Measurements from ENCODE around the gene CEP152.
A peak's percentile ranks its signal among the peaks of the same experiment; 100 is the strongest.

The CEP152 gene

GRCh38 chr15:48823706-48824105, 12.8 kb upstream of the CEP152 start:
- TF ChIP-seq, protein P1, sequence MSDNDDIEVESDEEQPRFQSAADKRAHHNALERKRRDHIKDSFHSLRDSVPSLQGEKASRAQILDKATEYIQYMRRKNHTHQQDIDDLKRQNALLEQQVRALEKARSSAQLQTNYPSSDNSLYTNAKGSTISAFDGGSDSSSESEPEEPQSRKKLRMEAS (IDR thresholded peaks at IDR 0.05; ENCODE audit: low read depth, low read length): no peak
- TF ChIP-seq POLR2A (IDR thresholded peaks at IDR 0.05; ENCODE audit: extremely low read depth, insufficient read length): no peak
- TF ChIP-seq, protein P2, sequence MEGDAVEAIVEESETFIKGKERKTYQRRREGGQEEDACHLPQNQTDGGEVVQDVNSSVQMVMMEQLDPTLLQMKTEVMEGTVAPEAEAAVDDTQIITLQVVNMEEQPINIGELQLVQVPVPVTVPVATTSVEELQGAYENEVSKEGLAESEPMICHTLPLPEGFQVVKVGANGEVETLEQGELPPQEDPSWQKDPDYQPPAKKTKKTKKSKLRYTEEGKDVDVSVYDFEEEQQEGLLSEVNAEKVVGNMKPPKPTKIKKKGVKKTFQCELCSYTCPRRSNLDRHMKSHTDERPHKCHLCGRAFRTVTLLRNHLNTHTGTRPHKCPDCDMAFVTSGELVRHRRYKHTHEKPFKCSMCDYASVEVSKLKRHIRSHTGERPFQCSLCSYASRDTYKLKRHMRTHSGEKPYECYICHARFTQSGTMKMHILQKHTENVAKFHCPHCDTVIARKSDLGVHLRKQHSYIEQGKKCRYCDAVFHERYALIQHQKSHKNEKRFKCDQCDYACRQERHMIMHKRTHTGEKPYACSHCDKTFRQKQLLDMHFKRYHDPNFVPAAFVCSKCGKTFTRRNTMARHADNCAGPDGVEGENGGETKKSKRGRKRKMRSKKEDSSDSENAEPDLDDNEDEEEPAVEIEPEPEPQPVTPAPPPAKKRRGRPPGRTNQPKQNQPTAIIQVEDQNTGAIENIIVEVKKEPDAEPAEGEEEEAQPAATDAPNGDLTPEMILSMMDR (IDR thresholded peaks at IDR 0.05; ENCODE audit: low read depth, low read length): no peak
- TF ChIP-seq MYC (IDR thresholded peaks at IDR 0.05; ENCODE audit: low read depth, low read length): no peak
- no peak overlapping the region for H3K4me3 ChIP-seq (ENCODE audit: low read depth, low read length)
- DNase-seq (ENCODE audit: low read depth): no peak

- TF ChIP-seq POLR2A (IDR thresholded peaks at IDR 0.05; ENCODE audit: extremely low read depth, insufficient read length) (no peak), MYC (IDR thresholded peaks at IDR 0.05; ENCODE audit: low read depth, low read length) (no peak)
- TF ChIP-seq, protein P1 (IDR thresholded peaks at IDR 0.05; ENCODE audit: low read depth, low read length): no peak
- TF ChIP-seq, protein P2 (IDR thresholded peaks at IDR 0.05; ENCODE audit: low read depth, low read length): no peak
- DNase-seq (ENCODE audit: low read depth): no peak
- no peak overlapping the region for H3K4me3 ChIP-seq (ENCODE audit: low read depth, low read length)
These were observed 12.4 kb upstream of the CEP152 start for GRCh38 chr15:48823237-48823636.

DNA sequence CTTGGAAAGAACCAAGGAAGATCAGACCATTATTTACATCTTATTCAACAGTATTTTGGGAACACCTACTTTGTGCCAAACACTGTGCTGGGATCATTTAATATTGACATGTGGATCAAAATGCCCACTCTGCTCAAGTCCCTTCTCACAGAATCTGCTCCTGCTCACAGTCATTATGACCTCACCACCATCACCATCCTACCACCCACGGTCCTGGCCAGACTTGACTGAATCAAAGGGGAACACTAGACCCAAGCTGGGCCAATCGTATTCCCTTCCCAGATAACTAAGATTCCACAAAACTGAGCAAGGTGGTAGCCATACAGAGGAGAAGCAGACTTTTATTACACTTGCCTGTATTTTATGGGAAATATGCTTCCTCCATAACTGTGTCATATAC, 3.4 kb upstream of the CEP152 start:
- DNase-seq (ENCODE audit: low read depth): no peak
- H3K4me3 ChIP-seq (ENCODE audit: low read depth, low read length): no peak overlapping the region
- no peak for TF ChIP-seq MYC (IDR thresholded peaks at IDR 0.05; ENCODE audit: low read depth, low read length)

GRCh38 chr15:48811325-48811958, 573 bp upstream of the CEP152 start:
- peak overlapping the region; percentile 90 for H3K4me3 ChIP-seq (ENCODE audit: low read depth, low read length)
- TF ChIP-seq, protein P2 (IDR thresholded peaks at IDR 0.05; ENCODE audit: low read depth, low read length): no peak
- TF ChIP-seq, protein P1 (IDR thresholded peaks at IDR 0.05; ENCODE audit: low read depth, low read length): no peak
- TF ChIP-seq POLR2A (IDR thresholded peaks at IDR 0.05; ENCODE audit: extremely low read depth, insufficient read length) (no peak), MYC (IDR thresholded peaks at IDR 0.05; ENCODE audit: low read depth, low read length) (no peak)
- no peak for DNase-seq (ENCODE audit: low read depth)

DNA sequence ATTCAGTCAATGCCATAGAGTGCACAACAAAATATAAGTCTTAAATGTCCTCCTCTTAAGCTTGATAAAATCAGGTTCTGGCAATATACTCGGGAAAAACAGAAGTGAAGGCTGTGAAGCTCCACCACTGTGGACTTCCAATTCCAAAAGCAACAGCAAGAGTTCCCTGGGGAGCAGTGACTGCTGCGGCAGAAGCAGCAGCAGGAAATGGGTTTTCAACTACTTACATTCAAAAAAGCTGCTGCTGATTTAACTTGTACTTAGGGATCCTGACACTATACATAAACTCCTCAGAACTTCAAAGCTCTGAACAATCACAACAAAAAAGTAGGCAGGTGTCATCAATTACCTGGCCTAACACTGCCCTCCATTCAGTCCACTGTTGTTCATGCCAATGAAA, 4.7 kb downstream of the CEP152 start:
- TF ChIP-seq POLR2A (IDR thresholded peaks at IDR 0.05; ENCODE audit: extremely low read depth, insufficient read length) (no peak), MYC (IDR thresholded peaks at IDR 0.05; ENCODE audit: low read depth, low read length) (no peak)
- TF ChIP-seq, protein P2 (IDR thresholded peaks at IDR 0.05; ENCODE audit: low read depth, low read length): no peak
- TF ChIP-seq, protein P1 (IDR thresholded peaks at IDR 0.05; ENCODE audit: low read depth, low read length): no peak
- peak overlapping the region; percentile 37 for H3K4me3 ChIP-seq (ENCODE audit: low read depth, low read length)
- DNase-seq (ENCODE audit: low read depth): peak; percentile 80

DNA sequence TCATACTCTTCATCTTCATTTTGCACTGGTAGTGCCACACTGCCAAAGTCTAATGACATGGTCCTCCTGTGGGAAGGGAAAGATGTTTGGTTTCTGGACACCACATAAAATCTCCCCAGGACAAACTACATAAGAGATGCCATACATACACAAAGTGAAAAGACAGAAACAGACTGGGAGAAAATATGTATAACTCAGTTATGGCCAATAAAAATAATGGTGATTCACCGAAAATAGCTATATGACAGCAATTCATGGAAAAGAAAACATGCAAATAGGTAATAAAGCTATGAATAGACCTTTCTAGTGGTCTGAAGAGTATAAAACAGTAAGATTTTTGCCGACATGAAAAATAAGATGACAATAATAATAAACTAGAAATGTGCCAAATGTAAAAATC, 5.3 kb downstream of the CEP152 start:
- H3K4me3 ChIP-seq (ENCODE audit: low read depth, low read length): peak overlapping the region; percentile 37
- TF ChIP-seq, protein P1 (IDR thresholded peaks at IDR 0.05; ENCODE audit: low read depth, low read length): no peak
- no peak for TF ChIP-seq POLR2A (IDR thresholded peaks at IDR 0.05; ENCODE audit: extremely low read depth, insufficient read length)
- no peak for DNase-seq (ENCODE audit: low read depth)

DNA sequence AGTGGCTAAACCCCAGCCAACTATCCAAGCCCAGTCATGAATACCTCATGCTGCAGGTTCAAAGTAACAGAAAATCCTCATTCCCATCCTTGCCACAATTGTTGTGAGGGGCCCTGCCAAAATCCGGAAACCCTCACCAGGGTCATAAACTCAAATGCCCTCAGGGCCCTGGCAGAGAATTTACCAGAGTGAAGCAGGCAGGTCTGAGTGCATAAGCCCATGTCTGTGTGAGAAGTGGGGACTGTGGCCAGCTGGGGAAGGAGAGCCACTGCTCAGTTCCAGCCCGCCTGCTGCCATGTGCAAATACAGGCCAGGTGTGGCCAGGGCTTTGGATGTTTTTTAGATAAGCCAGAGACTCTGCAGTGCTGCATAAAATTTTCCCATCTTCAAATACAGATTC, 7.0 kb downstream of the CEP152 start:
- TF ChIP-seq, protein P1 (IDR thresholded peaks at IDR 0.05; ENCODE audit: low read depth, low read length): no peak
- TF ChIP-seq, protein P2 (IDR thresholded peaks at IDR 0.05; ENCODE audit: low read depth, low read length): no peak
- DNase-seq (ENCODE audit: low read depth): no peak
- no peak overlapping the region for H3K4me3 ChIP-seq (ENCODE audit: low read depth, low read length)
